CD4-positive, alpha-beta T cell (primary cell): Measurements from ENCODE around the gene TMA7. TPM values are rescaled to one million over a fixed set of nuclear protein-coding genes. Genes with fewer than 3 reads are reported as not detected.

Source experiments
- ATAC-seq: fragments of 200-7000 bp; cut with Tn5 transposase; one replicate; pipeline ENCODE4 v1.10.0; 2022; ENCODE audit warnings: mild to moderate bottlenecking; ENCODE audit not compliant: poor library complexity
- CTCF ChIA-PET: fragments of 350-600 bp; sonication (Branson Sonifier 250); formaldehyde crosslinking; loops from one replicate; lab custom pipeline; 2021; ENCODE audit warnings: antibody characterized with exemption, inconsistent platforms; lab: Charles Lee
- POLR2A ChIA-PET: fragments of 350-600 bp; sonication (Branson Sonifier 250); formaldehyde crosslinking; loops from one replicate; lab custom pipeline; 2021; ENCODE audit warnings: antibody characterized with exemption, inconsistent platforms; lab: Charles Lee
- DNase-seq, 14 experiments: peaks; one replicate each; pipeline ENCODE4 v3.0.0-alpha.2; 2013 to 2020; ENCODE audit warnings: mixed read lengths in 2 of 14
- H3K27ac ChIP-seq, 2 donors: one replicate each; pipeline versions ENCODE4 v1.5.1 to v1.7.0; 2013; ENCODE audit warnings: low read length in 2 of 2, low read depth in 1 of 2, mild to moderate bottlenecking in 1 of 2
- H3K27me3 ChIP-seq, 2 experiments: 1 replicate in 1 of 2; 2 replicates in 1 of 2; pipeline versions ENCODE4 v1.6.1 to v1.7.0; 2013; ENCODE audit warnings: low read length in 2 of 2, control low read depth in 1 of 2, mild to moderate bottlenecking in 1 of 2, moderate library complexity in 1 of 2; ENCODE audit not compliant: insufficient read depth in 2 of 2, control insufficient read depth in 1 of 2
- H3K36me3 ChIP-seq: one replicate; pipeline ENCODE4 v1.6.1; 2013; ENCODE audit warnings: low read length, control low read depth; ENCODE audit not compliant: insufficient read depth
- H3K4me1 ChIP-seq: one replicate; pipeline ENCODE4 v1.6.1; 2013; ENCODE audit warnings: low read length, control low read depth; ENCODE audit not compliant: insufficient read depth
- H3K4me3 ChIP-seq: one replicate; pipeline ENCODE4 v1.5.1; 2013; ENCODE audit warnings: mild to moderate bottlenecking, low read length, moderate library complexity
- H3K9me3 ChIP-seq, 2 experiments: 1 replicate in 1 of 2; 2 replicates in 1 of 2; pipeline versions ENCODE4 v1.6.1 to v1.7.0; 2013; ENCODE audit warnings: low read length in 2 of 2, mild to moderate bottlenecking in 2 of 2, control low read depth in 1 of 2, moderate library complexity in 1 of 2; ENCODE audit not compliant: control insufficient read depth in 1 of 2, insufficient read depth in 1 of 2
- H3K27ac Mint-ChIP-seq: one replicate; pipeline ENCODE4 v1.8.0; 2020; ENCODE audit warnings: mixed read lengths
- H3K27me3 Mint-ChIP-seq: one replicate; pipeline ENCODE4 v1.8.0; 2021; ENCODE audit warnings: mixed read lengths
- H3K36me3 Mint-ChIP-seq: one replicate; pipeline ENCODE4 v1.8.0; 2021; ENCODE audit warnings: low read depth, mixed read lengths
- H3K4me1 Mint-ChIP-seq: one replicate; pipeline ENCODE4 v1.8.0; 2021; ENCODE audit warnings: low read depth, mixed read lengths
- H3K4me3 Mint-ChIP-seq: one replicate; pipeline ENCODE4 v1.8.0; 2020; ENCODE audit warnings: mild to moderate bottlenecking, mixed read lengths
- H3K9me3 Mint-ChIP-seq: one replicate; pipeline ENCODE4 v1.8.0; 2020; ENCODE audit warnings: mixed read lengths
- CTCF ChIP-seq: fragments of 200-600 bp; IDR thresholded peaks from one replicate; pipeline ENCODE4 v1.8.0; 2022; ENCODE audit warnings: antibody characterized with exemption, mild to moderate bottlenecking
- intact Hi-C, 2 experiments: fragments of 100-400 bp; cut with DNase I in 1 of 2; cut with micrococcal nuclease in 1 of 2; formaldehyde crosslinking; loops; one replicate each; pipeline versions ENCODE4 v1.15.1 to v1.9.0; 2023 to 2025; cut with DNase I, micrococcal nuclease
- total RNA-seq, 174 experiments: library from RNA in 2 of 174; stranded (reverse) in 2 of 174; gene quantifications; one replicate each; pipeline ENCODE4 v1.2.3 and lab custom pipeline; 2021 to 2026

The TMA7 gene
- total RNA-seq, 2 experiments from 2014 or later, result 289 to 297 TPM

- no peaks in the 10 kb centered on the region for H3K9me3 Mint-ChIP-seq
- Histone ChIP-seq H3K27ac (peak overlapping the region; percentile 57 to 77), H3K4me3 (peak overlapping the region; percentile 88), H3K27me3 (no peaks in the 10 kb centered on the region), H3K9me3 (no peaks in the 10 kb centered on the region), H3K4me1 (peaks cover 36% of the 10 kb centered on the region), H3K36me3 (peaks cover 35% of the 10 kb centered on the region)
- CTCF ChIA-PET, result interaction anchor here (0.9 to 6.8 kb wide), 5 partner anchors 10 to 88 kb away, joined by 3 to 56 read pairs (median 7); no protein-coding TSS in a partner anchor
- ATAC-seq (no peak), DNase-seq (no peak)
- POLR2A ChIA-PET, result interaction anchor here (0.7 to 3.5 kb wide), 16 partner anchors 9 to 111 kb away, joined by 3 to 23 read pairs (median 4); partner anchors contain the start of gene PFKFB4
- TF ChIP-seq CTCF, result no peak
- peaks cover 59% of the 10 kb centered on the region for H3K4me1 Mint-ChIP-seq
- H3K36me3 Mint-ChIP-seq, result peaks cover 64% of the 10 kb centered on the region
- H3K27me3 Mint-ChIP-seq, result no peaks in the 10 kb centered on the region
- intact Hi-C loops, result loop anchor here in 1 of 2 experiments (2.0 kb wide), 4 partner anchors 19 to 111 kb away; partner anchors contain the start of gene PFKFB4
- H3K27ac Mint-ChIP-seq, result peak overlapping the region; percentile 86
- H3K4me3 Mint-ChIP-seq, result peak overlapping the region; percentile 86
Measured at GRCh38 chr3:48446043-48446424, 6.0 kb downstream of the TMA7 start.

- H3K4me3 ChIP-seq, result peak within 1 kb of the TSS; percentile 88
- Mint-ChIP-seq H3K36me3 (peaks cover 63% of the 10 kb centered on the region), H3K9me3 (no peaks in the 10 kb centered on the region), H3K27me3 (no peaks in the 10 kb centered on the region), H3K4me1 (peaks cover 53% of the 10 kb centered on the region), H3K4me3 (peak within 1 kb of the TSS; percentile 93), H3K27ac (peak within 1 kb of the TSS; percentile 86)
- TF ChIP-seq CTCF, result no peak
- no peaks in the 10 kb centered on the region for H3K27me3 ChIP-seq
- DNase-seq, result peak; percentile 71 to 93 (median 82)
- POLR2A ChIA-PET, result interaction anchor here (0.8 to 3.5 kb wide), 16 partner anchors 8 to 110 kb away, joined by 3 to 23 read pairs (median 4); partner anchors contain the start of gene PFKFB4
- H3K27ac ChIP-seq, result peak within 1 kb of the TSS; percentile 57 to 77
- ATAC-seq, result peak; percentile 98
- CTCF ChIA-PET, result interaction anchor here (0.9 to 6.8 kb wide), 5 partner anchors 10 to 88 kb away, joined by 3 to 56 read pairs (median 7); no protein-coding TSS in a partner anchor
- peaks cover 36% of the 10 kb centered on the region for H3K36me3 ChIP-seq
- H3K4me1 ChIP-seq, result peaks cover 31% of the 10 kb centered on the region
- H3K9me3 ChIP-seq, result no peaks in the 10 kb centered on the region
- intact Hi-C loops, result loop anchor here in 1 of 2 experiments (2.0 kb wide), 4 partner anchors 18 to 110 kb away; partner anchors contain the start of gene PFKFB4
Measured at GRCh38 chr3:48446425-48447193, 6.6 kb downstream of the TMA7 start, which contains the start of gene ATRIP. Gene ATRIP (plus strand): TSS chr3:48446737. CDS start chr3:48446846, 109 bp downstream.

GRCh38 chr3:48451270-48451669, 11.2 kb downstream of the TMA7 start:
- Mint-ChIP-seq H3K36me3 (peaks cover 64% of the 10 kb centered on the region), H3K9me3 (no peaks in the 10 kb centered on the region), H3K4me3 (no peak overlapping the region)

More at GRCh38 chr3:48451270-48451669, 11.2 kb downstream of the TMA7 start:
- no peaks in the 10 kb centered on the region for H3K27me3 Mint-ChIP-seq
- no peak for TF ChIP-seq CTCF
- no peaks in the 10 kb centered on the region for H3K27me3 ChIP-seq
- H3K4me3 ChIP-seq, result no peak overlapping the region
- DNase-seq (no peak), ATAC-seq (no peak)
- H3K27ac ChIP-seq, result no peak overlapping the region
- no peak overlapping the region for H3K27ac Mint-ChIP-seq
- ChIA-PET POLR2A (interaction anchor here (1.3 kb wide), 1 partner anchor 15 kb away, joined by 3 read pairs; a partner anchor contains a TSS), CTCF (interaction anchor here (2.9 kb wide), 1 partner anchor 15 kb away, joined by 10 read pairs; no protein-coding TSS in a partner anchor)
- peaks cover 11% of the 10 kb centered on the region for H3K4me1 ChIP-seq
- H3K4me1 Mint-ChIP-seq, result peaks cover 22% of the 10 kb centered on the region
- intact Hi-C loops, result no loop called here
- H3K9me3 ChIP-seq, result no peaks in the 10 kb centered on the region
- peaks cover 46% of the 10 kb centered on the region for H3K36me3 ChIP-seq
